SU-DHL-6 (cell line): ENCODE results near the gene NDUFS3.

Experiments
- EZH2phosphoT487 ChIP-seq: fragments of 200-600 bp; sonication (generic), shearing (Covaris generic); conservative IDR thresholded peaks from 2 replicates; pipeline ENCODE4 v1.6.1; 2018; ENCODE audit warnings: mild to moderate bottlenecking, antibody characterized with exemption, low read length, moderate library complexity, mixed read lengths
- TF ChIP-seq, protein P1 (sequence below): fragments of 200-600 bp; sonication (generic); IDR thresholded peaks from one replicate; pipeline ENCODE4 v1.5.1; 2017; ENCODE audit warnings: antibody characterized with exemption, mild to moderate bottlenecking, low read length, moderate library complexity; ENCODE audit not compliant: insufficient read depth, poor library complexity, severe bottlenecking

DNA sequence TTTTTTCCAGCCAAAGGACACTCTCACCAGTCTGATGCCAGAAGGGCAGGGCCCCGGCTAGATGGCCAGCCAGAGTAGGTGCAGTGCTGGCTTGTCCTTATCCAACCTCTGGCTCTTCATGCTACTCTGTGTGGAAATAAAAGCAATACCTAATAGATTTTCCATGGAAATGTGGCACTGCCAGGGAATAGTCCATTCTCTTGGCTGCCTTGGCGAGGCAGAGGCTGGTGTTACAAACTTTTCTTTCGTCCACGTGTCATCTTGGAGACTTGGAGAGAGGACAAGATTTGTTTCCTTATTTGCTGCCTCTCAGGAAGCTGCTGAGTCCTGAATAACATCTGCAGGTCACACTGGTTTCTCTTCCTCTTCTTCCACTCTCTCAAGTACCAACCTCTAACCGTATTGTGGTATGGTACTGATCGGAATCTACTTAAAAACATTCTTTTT is 32.5 kb downstream of the NDUFS3 start:
- TF ChIP-seq, protein P1, sequence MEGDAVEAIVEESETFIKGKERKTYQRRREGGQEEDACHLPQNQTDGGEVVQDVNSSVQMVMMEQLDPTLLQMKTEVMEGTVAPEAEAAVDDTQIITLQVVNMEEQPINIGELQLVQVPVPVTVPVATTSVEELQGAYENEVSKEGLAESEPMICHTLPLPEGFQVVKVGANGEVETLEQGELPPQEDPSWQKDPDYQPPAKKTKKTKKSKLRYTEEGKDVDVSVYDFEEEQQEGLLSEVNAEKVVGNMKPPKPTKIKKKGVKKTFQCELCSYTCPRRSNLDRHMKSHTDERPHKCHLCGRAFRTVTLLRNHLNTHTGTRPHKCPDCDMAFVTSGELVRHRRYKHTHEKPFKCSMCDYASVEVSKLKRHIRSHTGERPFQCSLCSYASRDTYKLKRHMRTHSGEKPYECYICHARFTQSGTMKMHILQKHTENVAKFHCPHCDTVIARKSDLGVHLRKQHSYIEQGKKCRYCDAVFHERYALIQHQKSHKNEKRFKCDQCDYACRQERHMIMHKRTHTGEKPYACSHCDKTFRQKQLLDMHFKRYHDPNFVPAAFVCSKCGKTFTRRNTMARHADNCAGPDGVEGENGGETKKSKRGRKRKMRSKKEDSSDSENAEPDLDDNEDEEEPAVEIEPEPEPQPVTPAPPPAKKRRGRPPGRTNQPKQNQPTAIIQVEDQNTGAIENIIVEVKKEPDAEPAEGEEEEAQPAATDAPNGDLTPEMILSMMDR = no peak
- no peak for TF ChIP-seq EZH2phosphoT487
